AG08395 (cell line): ENCODE results near the gene DPF3.

Source experiments
- DNase-seq: peaks from one replicate; pipeline ENCODE4 v3.0.0; 2012; ENCODE audit warnings: mixed read lengths, low spot score

Gene DPF3

DNA sequence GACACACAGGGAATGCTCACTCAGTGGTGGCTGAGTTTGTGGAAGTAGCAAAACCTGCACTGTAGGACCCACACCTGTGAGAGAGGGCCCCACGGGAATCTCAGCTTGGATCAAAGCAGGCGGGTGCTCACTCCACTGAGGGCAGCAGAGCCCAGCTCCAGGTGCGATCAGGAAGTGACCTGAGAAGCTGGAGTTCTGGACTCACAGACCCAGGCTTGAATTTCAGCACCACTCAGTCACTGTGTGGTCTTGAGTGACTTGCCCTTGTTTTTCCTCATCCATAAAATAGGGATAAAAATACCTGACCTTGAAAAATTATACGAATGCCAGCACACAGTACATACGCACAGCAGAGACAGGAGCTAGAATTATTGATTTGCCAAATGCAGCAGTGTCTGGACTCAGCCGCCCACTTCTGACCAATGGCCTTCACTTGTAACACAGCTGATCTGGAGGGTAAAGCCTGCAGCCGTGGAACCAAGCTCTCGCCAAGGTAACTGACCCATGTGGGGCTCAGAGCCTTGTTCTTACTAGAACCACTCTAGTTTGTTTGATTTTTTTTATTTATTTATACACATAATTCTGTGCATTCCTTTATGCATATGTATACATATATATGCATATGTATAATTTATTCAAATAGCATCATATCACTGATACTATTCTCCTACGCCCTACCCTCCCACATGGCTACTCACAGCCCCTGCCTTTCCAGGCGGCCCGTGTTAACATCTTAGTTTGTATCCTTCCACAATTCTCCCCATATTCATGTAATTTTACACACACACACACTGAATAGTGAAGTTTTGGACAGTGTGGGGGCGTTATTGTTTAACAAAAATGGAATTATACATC lies 53.9 kb downstream of the DPF3 start:
- DNase-seq, result no peak

- no peak for DNase-seq
These were observed 54.5 kb downstream of the DPF3 start for GRCh38 chr14:72839351-72839750.

DNA sequence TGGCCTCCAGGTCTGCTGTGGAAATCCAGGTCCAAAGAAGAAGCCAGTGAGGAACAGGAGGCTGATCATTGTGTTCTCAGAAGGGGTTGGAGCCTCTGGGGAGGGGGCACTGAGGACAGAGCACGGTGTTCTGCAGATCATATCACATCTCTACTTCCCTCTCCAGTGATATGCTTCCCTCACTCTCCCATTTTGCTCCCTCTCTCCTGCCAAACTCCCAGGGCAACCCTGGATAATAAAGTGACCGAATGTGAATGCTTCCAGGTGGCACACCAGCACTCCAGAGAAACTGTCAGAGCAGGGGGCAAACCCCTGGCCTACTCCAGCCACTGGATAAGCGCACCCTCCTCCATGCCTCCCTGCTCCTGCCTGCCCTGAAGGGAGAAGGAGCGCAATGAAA lies 57.8 kb downstream of the DPF3 start:
- DNase-seq, result no peak

GRCh38 chr14:72833174-72833573 lies 60.7 kb downstream of the DPF3 start:
- no peak for DNase-seq

- DNase-seq, result no peak
These were observed 62.9 kb downstream of the DPF3 start for GRCh38 chr14:72830786-72831594.

DNA sequence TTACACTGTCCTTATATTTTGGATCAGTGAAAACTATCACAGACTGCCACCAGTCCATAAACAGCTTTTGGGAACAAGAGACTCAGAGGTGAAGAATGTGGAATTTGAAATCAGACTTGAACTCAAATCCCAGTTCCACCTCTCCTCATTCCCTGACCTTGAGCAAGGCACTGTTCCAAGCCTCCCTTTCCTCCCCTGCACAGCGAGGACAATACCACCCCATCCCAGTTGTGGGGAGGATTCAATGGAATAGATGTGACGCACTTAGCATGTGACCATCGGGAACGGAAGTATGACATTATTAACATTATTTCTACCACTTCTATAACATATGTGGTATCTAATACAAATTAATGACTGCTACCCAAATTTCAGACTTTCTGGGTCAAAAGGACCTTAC lies 63.5 kb downstream of the DPF3 start:
- no peak for DNase-seq

GRCh38 chr14:72828604-72829003 lies 65.3 kb downstream of the DPF3 start:
- no peak for DNase-seq

DNA sequence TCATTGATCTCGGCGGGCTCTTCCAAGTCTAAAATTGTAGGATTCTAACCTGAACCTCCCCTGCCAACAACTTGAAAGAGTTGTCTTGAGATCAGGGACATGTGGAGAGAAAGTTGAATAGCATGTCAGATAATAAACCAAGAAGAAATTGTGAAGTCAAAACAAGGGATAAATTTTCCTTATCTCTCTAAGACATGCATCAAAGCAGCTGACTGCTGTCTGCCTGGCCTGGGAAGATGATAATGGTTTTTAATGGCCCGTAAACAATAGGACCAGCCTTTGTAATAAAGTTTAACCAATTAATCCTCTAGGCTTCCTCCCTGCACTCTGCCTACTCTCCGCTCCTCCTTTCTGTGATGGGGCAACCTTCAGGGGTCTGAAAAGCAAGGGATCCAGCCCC lies 67.9 kb downstream of the DPF3 start:
- DNase-seq, result no peak

- no peak for DNase-seq
These were observed 68.4 kb downstream of the DPF3 start for GRCh38 chr14:72825486-72825885.

DNA sequence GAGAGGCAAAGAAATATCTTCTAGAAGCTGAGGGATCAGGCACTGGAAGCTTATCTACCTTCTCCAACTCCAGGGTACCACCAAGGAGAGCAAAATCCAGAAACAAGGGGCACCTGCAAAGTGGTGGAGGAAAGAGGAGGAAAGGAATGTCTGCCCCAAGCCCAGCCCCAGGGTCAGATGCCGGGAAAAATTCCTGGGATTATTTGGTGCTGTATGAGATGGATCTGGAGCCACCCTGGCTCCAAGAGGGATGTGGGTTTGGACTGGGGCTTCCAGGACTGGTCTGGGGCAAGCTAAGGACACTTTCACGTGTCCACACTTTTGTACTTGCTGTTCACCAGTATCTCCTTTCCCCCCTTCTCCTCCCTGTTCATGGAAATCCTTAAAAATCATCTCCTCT lies 69.8 kb downstream of the DPF3 start:
- DNase-seq, result no peak

DNA sequence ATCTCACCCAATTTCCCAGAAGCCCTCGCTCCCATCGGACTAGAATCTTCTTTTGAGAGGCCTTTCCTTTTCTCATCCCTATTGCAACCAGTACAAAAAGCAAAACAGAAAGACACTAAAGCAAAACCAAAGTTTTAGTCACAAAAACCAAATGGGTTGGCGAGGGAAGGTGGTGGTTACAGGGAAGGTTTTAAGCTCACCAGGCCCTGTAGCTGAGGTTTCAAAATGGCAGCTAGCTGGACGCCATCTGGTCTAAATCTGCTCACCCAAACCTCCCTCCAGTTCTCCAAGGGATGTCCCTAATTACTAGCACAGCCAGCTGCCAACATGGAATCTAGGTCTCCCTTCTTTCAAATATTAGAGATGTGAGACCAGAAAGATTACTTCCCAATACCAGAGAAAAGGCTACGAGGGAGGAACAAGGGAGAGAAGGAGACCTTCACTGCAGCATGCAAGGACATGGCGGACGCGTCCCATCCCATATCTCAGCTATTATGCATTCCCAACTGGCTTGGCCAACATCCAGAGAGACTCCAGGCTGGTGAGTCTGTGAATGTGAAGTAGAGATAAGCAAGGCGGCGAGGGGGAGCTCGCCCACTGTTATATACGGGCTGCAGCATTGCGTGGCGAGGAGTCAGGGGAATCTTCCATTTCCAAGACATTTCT lies 70.8 kb downstream of the DPF3 start:
- DNase-seq, result no peak

- no peak for DNase-seq
These were observed 74.9 kb downstream of the DPF3 start for GRCh38 chr14:72818998-72819397.

DNA sequence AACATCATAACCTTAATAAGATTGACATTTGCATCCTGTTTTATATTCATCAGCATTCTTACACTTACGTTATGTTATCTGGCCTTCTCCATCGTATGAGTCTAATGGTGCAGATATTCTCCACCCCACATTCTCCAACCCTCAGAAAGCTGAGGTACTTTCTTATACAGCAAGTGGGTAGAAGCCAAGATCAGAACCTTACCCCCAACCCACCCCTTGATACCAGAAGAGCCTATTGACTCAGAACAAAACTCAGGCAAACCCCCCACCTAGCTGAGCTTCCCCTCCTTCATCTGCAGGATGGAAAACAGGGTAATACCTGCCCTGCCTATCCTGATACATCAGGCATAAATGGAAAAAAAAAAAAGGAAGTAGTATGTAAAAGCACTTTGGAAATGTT lies 77.6 kb downstream of the DPF3 start:
- DNase-seq, result no peak

DNA sequence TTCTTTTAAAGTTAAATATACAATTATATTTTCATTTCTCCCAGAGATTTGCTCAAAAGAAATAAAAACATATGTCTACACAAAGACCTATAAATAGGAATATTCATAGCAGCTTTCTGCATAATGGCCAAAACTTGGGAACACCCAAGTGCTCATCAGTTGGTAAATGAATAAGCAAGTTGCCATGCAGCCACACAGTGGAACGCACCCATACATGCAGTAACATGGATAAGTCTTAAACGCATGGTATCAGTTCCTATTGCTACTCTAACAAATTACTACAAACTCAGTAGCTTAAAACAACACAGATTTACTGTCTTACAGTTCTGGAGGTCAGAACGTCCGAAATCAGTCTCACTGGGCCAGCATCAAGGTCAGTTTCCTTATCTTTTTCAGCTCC lies 78.5 kb downstream of the DPF3 start:
- DNase-seq, result no peak

GRCh38 chr14:72812292-72812851 lies 81.5 kb downstream of the DPF3 start:
- no peak for DNase-seq

DNA sequence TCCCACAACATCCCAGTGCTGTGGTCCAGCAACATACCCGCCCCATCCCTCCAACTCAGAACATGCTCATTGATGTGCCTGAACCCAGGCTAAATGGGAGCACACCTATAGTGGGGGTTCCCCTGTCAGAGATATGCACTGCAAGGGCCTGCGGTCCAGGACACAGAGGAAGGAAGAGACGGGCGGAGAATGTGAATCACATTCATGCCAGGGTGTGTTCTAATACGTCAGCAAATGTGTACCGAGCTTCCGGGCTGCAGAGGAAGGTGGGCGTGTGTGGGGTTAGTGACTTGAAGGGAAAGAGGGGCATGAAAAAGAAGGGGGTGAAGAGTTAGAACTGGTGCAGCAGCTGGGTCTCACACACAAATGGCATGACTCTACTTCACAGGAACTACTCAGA lies 83.7 kb downstream of the DPF3 start:
- no peak for DNase-seq

DNA sequence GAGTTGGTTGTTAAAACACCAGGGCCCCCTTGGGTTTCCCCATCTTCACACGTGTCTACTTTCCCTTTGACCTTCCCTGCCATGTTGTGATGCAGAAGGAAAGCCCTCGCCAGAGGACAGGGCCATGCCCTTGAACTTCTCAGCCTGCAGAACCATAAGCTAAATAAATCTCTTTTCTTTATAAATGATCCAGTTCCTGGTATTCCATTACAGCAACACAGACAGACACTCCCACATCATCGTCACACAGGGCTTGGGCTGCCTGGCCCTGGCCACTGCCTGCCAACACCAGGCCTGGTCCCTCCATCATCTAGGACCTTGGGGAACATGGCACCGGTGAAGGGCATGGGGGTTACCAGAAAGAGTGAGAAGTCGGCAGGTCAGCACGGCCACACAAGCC lies 84.8 kb downstream of the DPF3 start:
- no peak for DNase-seq

GRCh38 chr14:72808564-72808963 lies 85.3 kb downstream of the DPF3 start:
- no peak for DNase-seq

DNA sequence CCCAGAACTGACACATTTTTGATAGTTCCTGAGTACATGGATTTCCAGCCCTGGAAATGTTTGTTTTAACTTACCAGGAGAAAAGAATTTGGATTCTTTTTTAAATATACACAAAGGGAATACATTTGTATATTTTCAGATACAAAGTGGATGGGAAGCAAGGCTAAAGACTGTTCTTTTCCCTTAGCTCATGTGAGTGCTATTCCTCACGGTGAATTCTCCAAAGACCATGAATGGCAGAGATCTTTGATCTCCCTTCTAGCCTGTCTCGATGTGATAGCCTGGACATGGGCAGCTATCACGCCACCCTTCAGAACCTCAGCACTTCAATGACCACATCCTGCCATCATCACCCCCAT lies 91.3 kb downstream of the DPF3 start:
- DNase-seq, result no peak

DNA sequence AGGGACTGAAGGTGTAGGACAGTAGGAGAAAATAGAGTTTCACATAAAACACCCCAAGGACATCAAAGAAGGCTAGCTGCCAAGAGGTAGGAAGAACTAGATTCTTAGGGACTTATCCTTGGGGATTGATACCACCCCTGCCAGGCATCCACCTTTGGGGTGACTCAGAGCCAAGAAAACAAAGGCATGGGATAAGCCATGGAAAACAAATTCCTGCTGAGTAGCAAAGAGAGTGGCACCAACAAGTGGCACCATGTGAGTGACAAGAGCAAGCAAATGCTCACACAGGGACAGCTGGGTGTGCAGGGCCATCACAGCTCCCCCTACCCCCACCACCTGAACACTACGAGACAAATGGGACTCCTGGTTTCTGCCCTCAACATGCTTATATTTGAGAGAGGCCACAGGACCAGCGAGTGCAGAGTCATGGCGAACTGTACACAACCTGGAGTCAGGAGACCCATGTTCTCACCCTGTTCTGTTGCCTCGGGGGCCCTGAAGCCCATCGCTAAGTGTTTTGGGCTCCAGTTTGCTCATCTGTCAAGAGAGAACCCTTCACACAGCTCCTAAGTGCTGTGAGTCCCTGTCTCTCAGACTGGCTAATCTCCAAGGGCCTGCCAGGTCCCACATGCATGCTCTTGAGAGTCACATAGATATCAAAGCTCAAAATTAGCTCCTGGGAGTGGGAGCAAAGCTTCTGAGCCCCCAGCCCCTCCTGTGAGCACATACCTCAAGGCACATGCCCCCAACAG lies 91.9 kb downstream of the DPF3 start:
- no peak for DNase-seq

GRCh38 chr14:72801381-72801812 lies 92.5 kb downstream of the DPF3 start:
- DNase-seq, result peak; percentile 69

DNA sequence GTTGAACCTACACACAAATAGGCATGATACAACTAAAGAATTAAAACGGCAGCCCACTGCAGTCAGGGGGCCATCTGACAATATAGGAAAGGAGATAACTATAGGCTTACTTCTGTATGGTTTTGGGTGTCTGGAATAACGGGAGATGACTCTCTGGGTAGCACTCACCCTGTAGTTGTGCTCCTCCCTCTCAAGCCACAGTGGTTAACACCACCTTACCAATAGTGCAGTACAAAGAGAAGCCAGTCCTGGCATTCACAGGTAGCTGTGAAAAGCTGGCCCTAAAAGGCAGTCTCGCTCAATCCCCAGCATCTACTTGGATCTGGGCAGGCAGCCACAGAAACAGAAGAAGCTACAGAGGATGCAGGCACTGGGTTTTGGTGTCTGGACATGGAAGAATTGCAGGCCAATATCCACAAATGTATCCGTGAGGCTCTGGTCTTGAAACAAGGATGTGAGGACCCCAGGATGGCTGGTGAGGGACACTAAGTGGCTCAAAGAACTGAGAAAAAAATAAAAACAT lies 93.0 kb downstream of the DPF3 start:
- no peak for DNase-seq
